GM12891 (cell line): ENCODE measurements around the gene TMEM220.
A peak's percentile ranks its signal among the peaks of the same experiment; 100 is the strongest.
"Not testable (repeated sequence)": the region's sequence is repeated elsewhere in the genome, so short reads cannot be mapped to it uniquely, and the experiment has no call there.

ENCODE experiments used
- DNase-seq: peaks from one replicate; pipeline ENCODE4 v3.0.0; 2011; ENCODE audit warnings: low spot score; ENCODE audit not compliant: insufficient read length
- FAIRE-seq: peaks from 2 replicates; lab custom pipeline; 2011; peaks lifted over from hg19 to GRCh38; lab: Jason Lieb, UNC
- PAX5 ChIP-seq: IDR thresholded peaks from 2 replicates; pipeline ENCODE4 v1.6.1; 2011; ENCODE audit warnings: low read length, moderate library complexity, mild to moderate bottlenecking; ENCODE audit not compliant: insufficient read depth, severe bottlenecking
- POLR2A ChIP-seq: IDR thresholded peaks from 2 replicates; pipeline ENCODE4 v1.6.1; 2011; ENCODE audit warnings: low read depth, low read length, control low read depth
- POLR2AphosphoS5 ChIP-seq: IDR thresholded peaks from 2 replicates; pipeline ENCODE4 v1.6.1; 2011; ENCODE audit warnings: low read depth, low read length, control low read depth
- POU2F2 ChIP-seq: IDR thresholded peaks from 2 replicates; pipeline ENCODE4 v1.6.1; 2011; ENCODE audit warnings: low read depth, mild to moderate bottlenecking, control low read depth, low read length, moderate library complexity
- SPI1 ChIP-seq: IDR thresholded peaks from 2 replicates; pipeline ENCODE4 v1.6.1; 2011; ENCODE audit warnings: low read depth, low read length, control low read depth
- TAF1 ChIP-seq: IDR thresholded peaks from 2 replicates; pipeline ENCODE4 v1.6.1; 2011; ENCODE audit warnings: low read depth, low read length, control low read depth

Gene TMEM220

DNA sequence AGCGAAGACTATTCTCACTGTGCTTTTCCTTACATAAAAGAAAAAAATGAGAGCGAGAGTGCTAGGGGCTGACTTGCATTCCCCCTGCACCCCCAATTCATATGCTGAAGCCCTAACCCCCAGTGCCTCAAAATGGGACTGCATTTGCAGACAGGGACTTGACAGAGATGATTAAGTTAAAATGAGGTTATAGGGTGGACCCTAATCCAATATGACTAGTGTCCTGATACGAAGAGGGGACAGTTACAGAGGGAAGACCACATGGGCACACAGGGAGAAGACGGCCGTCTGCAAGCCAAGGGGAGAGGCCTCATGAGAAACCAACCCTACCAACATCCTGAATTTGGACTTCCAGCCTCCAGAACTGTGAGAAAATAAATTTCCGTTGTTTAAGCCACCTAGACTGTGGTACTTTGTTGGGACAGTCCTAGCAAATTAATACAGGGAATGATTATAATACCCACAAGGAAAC, 1.6 kb upstream of the TMEM220 start:
- TF ChIP-seq POLR2AphosphoS5 (no peak), POLR2A (no peak), SPI1 (no peak), TAF1 (no peak), PAX5 (no peak), POU2F2 (no peak)
- FAIRE-seq (no peak), DNase-seq (no peak)

GRCh38 chr17:10730247-10730646, 424 bp upstream of the TMEM220 start:
- not testable (repeated sequence) for DNase-seq, FAIRE-seq

GRCh38 chr17:10728331-10728892, 1.4 kb downstream of the TMEM220 start:
- DNase-seq (no peak), FAIRE-seq (no peak)
- TF ChIP-seq SPI1 (no peak), PAX5 (no peak), POLR2A (no peak), TAF1 (no peak), POU2F2 (no peak), POLR2AphosphoS5 (no peak)

DNA sequence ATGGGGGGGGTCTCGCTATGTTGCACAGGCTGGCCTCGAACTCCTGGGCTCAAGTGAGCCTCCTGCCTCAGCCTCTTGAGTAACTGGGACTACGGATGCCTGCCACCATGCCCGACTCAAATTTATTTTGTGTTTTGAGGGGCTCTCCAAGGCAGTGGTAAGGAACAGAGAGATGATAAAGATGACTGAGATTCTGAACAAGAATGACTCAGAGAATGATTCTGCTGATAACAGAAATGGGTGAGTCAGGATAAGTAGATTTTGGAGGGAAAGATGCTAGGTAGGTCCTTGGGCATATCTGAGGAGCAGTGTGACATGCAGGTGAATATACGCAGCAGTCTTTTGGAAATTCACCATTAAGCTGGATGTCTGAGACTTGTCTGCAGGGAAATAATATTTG, 2.6 kb downstream of the TMEM220 start:
- no peak for TF ChIP-seq POLR2A
- no peak for TF ChIP-seq POLR2AphosphoS5
- TF ChIP-seq TAF1: no peak
- no peak for TF ChIP-seq POU2F2
- no peak for TF ChIP-seq SPI1
- no peak for TF ChIP-seq PAX5
- FAIRE-seq (no peak), DNase-seq (no peak)

- DNase-seq (no peak), FAIRE-seq (peak; percentile 47)
- TF ChIP-seq TAF1 (no peak), POU2F2 (no peak), POLR2AphosphoS5 (no peak), SPI1 (no peak), POLR2A (no peak), PAX5 (no peak)
Measured at GRCh38 chr17:10726196-10726595, 3.6 kb downstream of the TMEM220 start.

GRCh38 chr17:10725262-10725661, 4.6 kb downstream of the TMEM220 start:
- no peak for DNase-seq
- no peak for FAIRE-seq
- TF ChIP-seq POLR2A (no peak), POLR2AphosphoS5 (no peak), TAF1 (no peak), SPI1 (no peak), POU2F2 (no peak), PAX5 (no peak)

- TF ChIP-seq POU2F2: no peak
- no peak for TF ChIP-seq TAF1
- TF ChIP-seq PAX5: no peak
- TF ChIP-seq POLR2AphosphoS5: no peak
- no peak for TF ChIP-seq POLR2A
- no peak for TF ChIP-seq SPI1
- DNase-seq (no peak), FAIRE-seq (no peak)
Measured at GRCh38 chr17:10724546-10725195, 5.2 kb downstream of the TMEM220 start.

DNA sequence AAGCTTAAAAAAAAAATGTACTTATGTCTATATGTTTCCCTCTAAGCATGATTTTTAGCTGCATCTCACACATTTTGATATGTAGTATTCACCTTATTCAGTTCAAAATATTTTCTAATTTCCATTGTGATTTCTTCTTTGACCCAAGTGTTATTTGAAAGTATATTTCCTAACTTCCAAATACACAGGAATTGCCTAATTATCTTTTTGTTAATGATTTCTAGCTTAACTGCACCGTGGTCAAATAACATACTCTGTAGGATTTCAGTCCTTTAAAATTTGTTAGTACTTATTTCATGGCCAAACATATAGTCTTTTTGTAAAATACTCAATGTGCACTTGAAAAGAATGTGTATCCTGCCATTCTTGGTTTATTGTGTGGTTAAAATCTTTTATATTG, 11.3 kb downstream of the TMEM220 start:
- no peak for FAIRE-seq
- TF ChIP-seq POU2F2 (no peak), SPI1 (no peak), TAF1 (no peak), PAX5 (no peak), POLR2AphosphoS5 (no peak), POLR2A (no peak)
- DNase-seq: no peak

DNA sequence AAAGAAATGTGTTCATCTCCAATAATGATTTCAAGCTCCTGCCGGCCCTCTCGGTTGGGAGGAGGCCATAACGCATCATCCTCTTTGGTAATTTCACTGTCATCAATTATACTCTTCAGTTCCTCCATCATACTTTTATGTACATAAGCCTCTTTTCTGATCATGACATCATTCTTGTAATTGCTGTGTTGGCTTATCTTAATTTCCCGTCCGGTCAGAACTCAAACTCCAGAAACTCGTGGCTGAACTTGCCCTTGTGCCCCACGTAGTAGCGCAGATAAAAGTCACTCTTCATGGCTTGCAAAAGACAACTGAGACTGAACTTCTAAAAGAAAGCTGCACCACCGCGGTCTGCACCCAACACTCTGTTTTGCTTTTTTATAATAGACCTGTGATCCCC, 13.6 kb downstream of the TMEM220 start:
- TF ChIP-seq POLR2A (no peak), SPI1 (no peak), TAF1 (no peak), POU2F2 (no peak), PAX5 (no peak), POLR2AphosphoS5 (no peak)
- DNase-seq (no peak), FAIRE-seq (no peak)
